K562 (cell line): Measurements from ENCODE around the gene CLDN5. TPM values are rescaled to one million over a fixed set of nuclear protein-coding genes. Genes with fewer than 3 reads are reported as not detected.

ENCODE experiments used
- BRCA1 ChIP-seq, 2 experiments: fragments of 450-650 bp in 1 of 2; sonication (generic) in 1 of 2; formaldehyde crosslinking in 1 of 2; IDR thresholded peaks; 2 replicates each; pipeline versions ENCODE4 v1.5.0 to v1.6.1; 2017 to 2020; ENCODE audit warnings: mild to moderate bottlenecking in 1 of 2, missing genetic modification reagents in 1 of 2
- CBFA2T2 ChIP-seq: fragments of 450-650 bp; conservative IDR thresholded peaks from 2 replicates; pipeline ENCODE4 v1.6.1; 2017; ENCODE audit warnings: mild to moderate bottlenecking
- FOXP1 ChIP-seq: sonication (generic); formaldehyde crosslinking; IDR thresholded peaks from 2 replicates; pipeline ENCODE4 v1.8.0; 2022; ENCODE audit warnings: mild to moderate bottlenecking, missing genetic modification reagents
- HCFC1 ChIP-seq: IDR thresholded peaks from 2 replicates; pipeline ENCODE4 v1.6.1; 2012; ENCODE audit warnings: low read depth, low read length, improper control_type of control experiment
- HMGN3 ChIP-seq: IDR thresholded peaks from 2 replicates; pipeline ENCODE4 v1.6.1; 2011; ENCODE audit warnings: borderline replicate concordance, low read depth, mild to moderate bottlenecking, mixed read lengths, low read length; ENCODE audit not compliant: insufficient read length; ENCODE audit errors: extremely low read depth
- JUND ChIP-seq, 2 experiments: IDR thresholded peaks; 2 replicates in 1 of 2; 3 replicates in 1 of 2; pipeline ENCODE4 v1.6.1; 2011; ENCODE audit warnings: borderline replicate concordance in 2 of 2, low read depth in 2 of 2, low read length in 2 of 2, improper control_type of control experiment in 1 of 2, missing biosample characterization in 1 of 2, missing genetic modification characterization in 1 of 2, missing genetic modification reagents in 1 of 2
- PKNOX1 ChIP-seq: fragments of 450-650 bp; IDR thresholded peaks from 2 replicates; pipeline ENCODE4 v1.6.1; 2016
- POLR2A ChIP-seq: fragments of 450-650 bp; conservative IDR thresholded peaks from 2 replicates; pipeline ENCODE4 v1.6.1; 2016
- RAD51 ChIP-seq: fragments of 450-650 bp; IDR thresholded peaks from 2 replicates; pipeline ENCODE4 v1.7.1; 2016; ENCODE audit warnings: low read depth, mild to moderate bottlenecking, borderline replicate concordance
- REST ChIP-seq, 2 experiments: fragments of 450-650 bp; formaldehyde crosslinking in 1 of 2; IDR thresholded peaks; 2 replicates each; pipeline versions ENCODE4 v1.4.0 to v1.6.1; 2014 to 2020; ENCODE audit warnings: mild to moderate bottlenecking in 2 of 2, borderline replicate concordance in 1 of 2, low read depth in 1 of 2
- STAG1 ChIP-seq: sonication (generic); formaldehyde crosslinking; IDR thresholded peaks from 2 replicates; pipeline ENCODE4 v1.5.0; 2020; ENCODE audit warnings: missing genetic modification reagents, borderline replicate concordance
- UBTF ChIP-seq, 2 experiments: IDR thresholded peaks; 2 replicates each; pipeline ENCODE4 v1.6.1; 2012; ENCODE audit warnings: improper control_type of control experiment in 2 of 2, low read depth in 2 of 2, low read length in 2 of 2, borderline replicate concordance in 1 of 2
- ZNF384 ChIP-seq: IDR thresholded peaks from 2 replicates; pipeline ENCODE4 v1.6.1; 2012; ENCODE audit warnings: low read depth, low read length, improper control_type of control experiment
- ZNF57 ChIP-seq: fragments of 450-650 bp; formaldehyde crosslinking; IDR thresholded peaks from 2 replicates; pipeline ENCODE4 v1.4.0; 2020; ENCODE audit warnings: mild to moderate bottlenecking, moderate library complexity
- ZNF764 ChIP-seq: fragments of 250-450 bp; sonication (Bioruptor Pico); IDR thresholded peaks from 2 replicates; pipeline ENCODE4 v1.4.0; 2020; ENCODE audit warnings: low read depth, mild to moderate bottlenecking, moderate library complexity
- polyA plus RNA-seq, 8 experiments: library from polyadenylated mRNA; depleted of rRNA in 4 of 8; stranded (reverse) in 5 of 8; unstranded in 3 of 8; fragments of >200 nt; fragmentation: Nextera tagmentation in 2 of 8; fragmentation: Illumina TruSeq in 1 of 8; extraction: Ambion mirVana in 2 of 8; extraction: Trizol in 1 of 8; gene quantifications; 2 replicates each; pipeline versions ENCODE4 v1.2.1 to v1.2.3, GENCODE V29; 2011 to 2014; ENCODE audit warnings: inconsistent platforms in 1 of 8, missing spikeins in 1 of 8
- total RNA-seq, 7 experiments: library from RNA; depleted of rRNA in 6 of 7; stranded (reverse); fragments of >200 nt in 6 of 7; fragmentation: Illumina TruSeq in 2 of 7; extraction: Trizol in 2 of 7; gene quantifications; 2 replicates each; pipeline versions ENCODE4 v1.2.1 to v1.2.3, GENCODE V29; 2011 to 2021; ENCODE audit warnings: low replicate concordance in 1 of 7

Gene CLDN5
- total and polyA plus RNA-seq, 9 of the 15 experiments (the other 6 are each of a cell fraction or from before 2014, with no cell fraction given): 0.20 TPM; not detected in 8

- TF ChIP-seq PKNOX1 (no peak), POLR2A (peak; percentile 70), ZNF384 (no peak), ZNF764 (CRISPR knock-in tag) (0 out of 2 replicates have a peak, but pooled peaks have one; percentile 4), RAD51 (no peak), HCFC1 (no peak), CBFA2T2 (no peak), FOXP1 (CRISPR knock-in tag) (0 out of 2 replicates have a peak, but pooled peaks have one; percentile 45), ZNF57 (CRISPR knock-in tag) (no peak), BRCA1 (IDR thresholded peaks at IDR 0.05) (no peak), BRCA1 (CRISPR knock-in tag; IDR thresholded peaks at IDR 0.05) (peak; percentile 97; the same call in 1 of the 2 replicates), REST (IDR thresholded peaks at IDR 0.05; ENCODE audit: borderline replicate concordance) (no peak), REST (CRISPR knock-in tag; IDR thresholded peaks at IDR 0.05; ENCODE audit: low read depth) (peak; percentile 59; the same call in 1 of the 2 replicates), JUND (IDR thresholded peaks at IDR 0.05; ENCODE audit: borderline replicate concordance, low read depth, low read length) (no peak), JUND (tag; IDR thresholded peaks at IDR 0.05; ENCODE audit: borderline replicate concordance, low read depth, low read length) (no peak), UBTF (IDR thresholded peaks at IDR 0.05; ENCODE audit: borderline replicate concordance in 1 of 2, low read depth in 2 of 2, low read length in 2 of 2) (no peak), STAG1 (no peak; the same call in 1 of the 2 replicates), HMGN3 (no peak)
Measured at GRCh38 chr22:19508024-19508776, 16.0 kb downstream of the CLDN5 start (continued).
